H9 (cell line): Measurements from ENCODE around the gene THSD4. TPM values are rescaled to one million over a fixed set of nuclear protein-coding genes. Genes with fewer than 3 reads are reported as not detected.

Experiments
- DNase-seq: peaks from one replicate; pipeline ENCODE4 v3.0.0-alpha.2; 2017
- H2AFZ ChIP-seq: one replicate; pipeline ENCODE4 v1.6.1; 2013; ENCODE audit warnings: mild to moderate bottlenecking, low read length, control low read depth, moderate library complexity
- H2AK5ac ChIP-seq: 2 replicates; pipeline ENCODE4 v1.6.1; 2013; ENCODE audit warnings: low read length, control low read depth, mixed read lengths; ENCODE audit not compliant: insufficient read length
- H2BK120ac ChIP-seq: one replicate; pipeline ENCODE4 v1.6.1; 2013; ENCODE audit warnings: low read depth, mild to moderate bottlenecking, low read length, control low read depth, inconsistent platforms; ENCODE audit not compliant: poor library complexity, severe bottlenecking
- H2BK12ac ChIP-seq: 2 replicates; pipeline ENCODE4 v1.6.1; 2013; ENCODE audit warnings: low read length, control low read depth, mixed read lengths, low read depth; ENCODE audit not compliant: insufficient read length
- H2BK15ac ChIP-seq: 2 replicates; pipeline ENCODE4 v1.6.1; 2013; ENCODE audit warnings: low read depth, low read length, control low read depth
- H2BK20ac ChIP-seq: one replicate; pipeline ENCODE4 v1.6.1; 2013; ENCODE audit warnings: low read depth, mild to moderate bottlenecking, low read length, control low read depth, inconsistent platforms; ENCODE audit not compliant: poor library complexity, severe bottlenecking
- H2BK5ac ChIP-seq: 2 replicates; pipeline ENCODE4 v1.6.1; 2013; ENCODE audit warnings: low read length, control low read depth, mixed read lengths; ENCODE audit not compliant: insufficient read length
- H3K14ac ChIP-seq: 2 replicates; pipeline ENCODE4 v1.6.1; 2013; ENCODE audit warnings: low read length, control low read depth; ENCODE audit not compliant: insufficient read depth
- H3K18ac ChIP-seq: 2 replicates; pipeline ENCODE4 v1.6.1; 2013; ENCODE audit warnings: low read depth, mild to moderate bottlenecking, mixed read lengths, low read length, control low read depth; ENCODE audit not compliant: insufficient read length
- H3K23ac ChIP-seq: 2 replicates; pipeline ENCODE4 v1.6.1; 2013; ENCODE audit warnings: low read length, control low read depth, mixed read lengths, low read depth; ENCODE audit not compliant: insufficient read length
- H3K23me2 ChIP-seq: 2 replicates; pipeline ENCODE4 v1.6.1; 2013; ENCODE audit warnings: low read depth, mild to moderate bottlenecking, mixed read lengths, low read length, control low read depth; ENCODE audit not compliant: insufficient read length, poor library complexity, severe bottlenecking
- H3K27ac ChIP-seq: 2 replicates; pipeline ENCODE4 v1.5.1; 2013; ENCODE audit warnings: low read length, control low read depth, mixed read lengths, low read depth; ENCODE audit not compliant: insufficient read length
- H3K27me3 ChIP-seq: 2 replicates; pipeline ENCODE4 v1.6.1; 2013; ENCODE audit warnings: low read length, control low read depth, inconsistent platforms; ENCODE audit not compliant: insufficient read depth
- H3K4ac ChIP-seq: 2 replicates; pipeline ENCODE4 v1.6.1; 2013; ENCODE audit warnings: low read depth, mild to moderate bottlenecking, control low read depth, inconsistent platforms, low read length, moderate library complexity
- H3K4me1 ChIP-seq: 2 replicates; pipeline ENCODE4 v1.6.1; 2013; ENCODE audit warnings: low read length, control low read depth, inconsistent platforms; ENCODE audit not compliant: insufficient read depth
- H3K4me2 ChIP-seq: 2 replicates; pipeline ENCODE4 v1.6.1; 2013; ENCODE audit warnings: low read length, control low read depth, mixed read lengths; ENCODE audit not compliant: insufficient read length, insufficient read depth
- H3K56ac ChIP-seq: 2 replicates; pipeline ENCODE4 v1.6.1; 2013; ENCODE audit warnings: low read depth, mild to moderate bottlenecking, mixed read lengths, low read length, control low read depth; ENCODE audit not compliant: insufficient read length
- H3K79me1 ChIP-seq: 2 replicates; pipeline ENCODE4 v1.6.1; 2013; ENCODE audit warnings: low read depth, mild to moderate bottlenecking, moderate library complexity, low read length, control low read depth, inconsistent platforms; ENCODE audit not compliant: insufficient read depth, poor library complexity, severe bottlenecking
- H3K79me2 ChIP-seq: 2 replicates; pipeline ENCODE4 v1.6.1; 2013; ENCODE audit warnings: low read length, control low read depth, inconsistent platforms; ENCODE audit not compliant: insufficient read depth
- H3K9ac ChIP-seq: 2 replicates; pipeline ENCODE4 v1.6.1; 2013; ENCODE audit warnings: low read length, control low read depth, mixed read lengths; ENCODE audit not compliant: insufficient read length; ENCODE audit errors: extremely low read depth
- H3K9me3 ChIP-seq: one replicate; pipeline ENCODE4 v1.6.1; 2013; ENCODE audit warnings: low read depth, low read length, inconsistent platforms; ENCODE audit not compliant: control insufficient read depth
- H3T11ph ChIP-seq: one replicate; pipeline ENCODE4 v1.6.1; 2013; ENCODE audit warnings: mild to moderate bottlenecking, low read length, control low read depth, inconsistent platforms
- H4K20me1 ChIP-seq: one replicate; pipeline ENCODE4 v1.6.1; 2013; ENCODE audit not compliant: control insufficient read depth, insufficient read length, insufficient read depth
- H4K5ac ChIP-seq: 2 replicates; pipeline ENCODE4 v1.6.1; 2013; ENCODE audit warnings: low read depth, mild to moderate bottlenecking, mixed read lengths, low read length, control low read depth; ENCODE audit not compliant: insufficient read length
- H4K8ac ChIP-seq: replicated peaks from 2 replicates; pipeline ENCODE4 v1.6.1; 2013; ENCODE audit warnings: low read length, control low read depth, mixed read lengths, low read depth; ENCODE audit not compliant: insufficient read length
- H4K91ac ChIP-seq: 2 replicates; pipeline ENCODE4 v1.6.1; 2013; ENCODE audit warnings: low read depth, mild to moderate bottlenecking, moderate library complexity, mixed read lengths, low read length, control low read depth; ENCODE audit not compliant: insufficient read length
- H3K27ac Mint-ChIP-seq, 3 experiments: 2 replicates in 2 of 3; 3 replicates in 1 of 3; pipeline ENCODE4 v1.8.0; 2020 to 2021; ENCODE audit warnings: mixed read lengths in 3 of 3, mild to moderate bottlenecking in 1 of 3, moderate library complexity in 1 of 3
- H3K27me3 Mint-ChIP-seq: 2 replicates; pipeline ENCODE4 v1.8.0; 2021; ENCODE audit warnings: low read depth, mild to moderate bottlenecking, moderate library complexity, mixed read lengths
- H3K36me3 Mint-ChIP-seq, 3 experiments: 2 replicates in 2 of 3; 3 replicates in 1 of 3; pipeline ENCODE4 v1.8.0; 2020 to 2021; ENCODE audit warnings: low read depth in 3 of 3, mixed read lengths in 3 of 3; ENCODE audit not compliant: insufficient read depth in 1 of 3
- H3K4me1 Mint-ChIP-seq, 2 experiments: 2 replicates each; pipeline ENCODE4 v1.8.0; 2020; ENCODE audit warnings: mixed read lengths in 2 of 2
- H3K4me3 Mint-ChIP-seq, 2 experiments: 2 replicates in 1 of 2; 3 replicates in 1 of 2; pipeline ENCODE4 v1.8.0; 2020 to 2021; ENCODE audit warnings: mild to moderate bottlenecking in 2 of 2, mixed read lengths in 2 of 2, moderate library complexity in 1 of 2
- H3K9me3 Mint-ChIP-seq, 2 experiments: 2 replicates in 1 of 2; 3 replicates in 1 of 2; pipeline ENCODE4 v1.8.0; 2020; ENCODE audit warnings: mild to moderate bottlenecking in 2 of 2, mixed read lengths in 2 of 2, moderate library complexity in 1 of 2
- WGBS: extraction: QIAGEN DNeasy Blood & Tissue Kit; methylation state at CpG from one replicate; pipeline ENCODE4 v1.1.7; 2013; ENCODE audit warnings: missing lambda C conversion rate, low lambda C conversion rate, mixed read lengths; ENCODE audit not compliant: insufficient read length; ENCODE audit errors: extremely low coverage; 5-methylcytosine and 5-hydroxymethylcytosine counted together
- total RNA-seq: library from RNA; stranded (reverse); gene quantifications from 2 replicates; pipeline ENCODE4 v1.2.1, GENCODE V29; 2021
- TF ChIP-seq, protein P1 (sequence below): fragments of 200-600 bp; sonication (generic); conservative IDR thresholded peaks from 3 replicates; pipeline ENCODE4 v1.8.0; 2021; ENCODE audit warnings: antibody characterized with exemption, mild to moderate bottlenecking

THSD4 gene
- total RNA-seq, 1 experiment from 2014 or later = 5.5 TPM

- no CpG with 5 or more reads among the region's 11 CpGs for WGBS
- H3K4me1 Mint-ChIP-seq = peaks cover 60 to 66% of the 10 kb centered on the region in 2 experiments
- no peak overlapping the region for H3K9ac ChIP-seq
Observed at GRCh38 chr15:71118881-71119632, 3.8 kb downstream of the THSD4 start.

More at GRCh38 chr15:71118881-71119632, 3.8 kb downstream of the THSD4 start:
- no peak overlapping the region for H4K8ac ChIP-seq
- no peaks in the 10 kb centered on the region for H3K79me2 ChIP-seq
- peaks cover 7% of the 10 kb centered on the region; the same call in 1 of the 2 replicates for H3K4me1 ChIP-seq
- no peak overlapping the region for H2AK5ac ChIP-seq
- H2BK15ac ChIP-seq = no peak overlapping the region
- no peak overlapping the region for H2BK5ac ChIP-seq
- H2BK20ac ChIP-seq = no peak overlapping the region
- no peak overlapping the region for H2BK120ac ChIP-seq
- H3K27ac ChIP-seq = no peak overlapping the region
- H3K56ac ChIP-seq = no peak overlapping the region
- no peaks in the 10 kb centered on the region for H3K9me3 ChIP-seq
- no peak overlapping the region; a peak in 1 of 7 replicates for H3K27ac Mint-ChIP-seq
- H3T11ph ChIP-seq = no peak overlapping the region
- H3K4me3 Mint-ChIP-seq = no peak overlapping the region
- H3K9me3 Mint-ChIP-seq = no peaks in the 10 kb centered on the region
- peaks cover 2% of the 10 kb centered on the region for H4K20me1 ChIP-seq
- no peak overlapping the region for H4K91ac ChIP-seq
- no peak overlapping the region for H2AFZ ChIP-seq
- peaks cover 31% of the 10 kb centered on the region for H3K27me3 Mint-ChIP-seq
- no peak overlapping the region for H3K18ac ChIP-seq
- no peak for DNase-seq
- H3K23ac ChIP-seq = no peak overlapping the region
- H3K23me2 ChIP-seq = peaks cover 13% of the 10 kb centered on the region
- no peaks in the 10 kb centered on the region for H3K79me1 ChIP-seq
- no peak overlapping the region for H3K4me2 ChIP-seq
- TF ChIP-seq, protein P1, sequence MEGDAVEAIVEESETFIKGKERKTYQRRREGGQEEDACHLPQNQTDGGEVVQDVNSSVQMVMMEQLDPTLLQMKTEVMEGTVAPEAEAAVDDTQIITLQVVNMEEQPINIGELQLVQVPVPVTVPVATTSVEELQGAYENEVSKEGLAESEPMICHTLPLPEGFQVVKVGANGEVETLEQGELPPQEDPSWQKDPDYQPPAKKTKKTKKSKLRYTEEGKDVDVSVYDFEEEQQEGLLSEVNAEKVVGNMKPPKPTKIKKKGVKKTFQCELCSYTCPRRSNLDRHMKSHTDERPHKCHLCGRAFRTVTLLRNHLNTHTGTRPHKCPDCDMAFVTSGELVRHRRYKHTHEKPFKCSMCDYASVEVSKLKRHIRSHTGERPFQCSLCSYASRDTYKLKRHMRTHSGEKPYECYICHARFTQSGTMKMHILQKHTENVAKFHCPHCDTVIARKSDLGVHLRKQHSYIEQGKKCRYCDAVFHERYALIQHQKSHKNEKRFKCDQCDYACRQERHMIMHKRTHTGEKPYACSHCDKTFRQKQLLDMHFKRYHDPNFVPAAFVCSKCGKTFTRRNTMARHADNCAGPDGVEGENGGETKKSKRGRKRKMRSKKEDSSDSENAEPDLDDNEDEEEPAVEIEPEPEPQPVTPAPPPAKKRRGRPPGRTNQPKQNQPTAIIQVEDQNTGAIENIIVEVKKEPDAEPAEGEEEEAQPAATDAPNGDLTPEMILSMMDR = no peak
- H4K5ac ChIP-seq = no peak overlapping the region
- no peak overlapping the region for H2BK12ac ChIP-seq
- H3K4ac ChIP-seq = no peak overlapping the region
- H3K36me3 Mint-ChIP-seq = no peaks in the 10 kb centered on the region
- peaks cover 6% of the 10 kb centered on the region; the same call in 1 of the 2 replicates for H3K27me3 ChIP-seq
- no peak overlapping the region for H3K14ac ChIP-seq
